Measurements from ENCODE around the gene CORO2B. TPM values are rescaled to one million over a fixed set of nuclear protein-coding genes. Genes with fewer than 3 reads are reported as not detected.

The CORO2B gene
- polyA plus RNA-seq, 3 donors, result 0.03 TPM; not detected in 2

DNA sequence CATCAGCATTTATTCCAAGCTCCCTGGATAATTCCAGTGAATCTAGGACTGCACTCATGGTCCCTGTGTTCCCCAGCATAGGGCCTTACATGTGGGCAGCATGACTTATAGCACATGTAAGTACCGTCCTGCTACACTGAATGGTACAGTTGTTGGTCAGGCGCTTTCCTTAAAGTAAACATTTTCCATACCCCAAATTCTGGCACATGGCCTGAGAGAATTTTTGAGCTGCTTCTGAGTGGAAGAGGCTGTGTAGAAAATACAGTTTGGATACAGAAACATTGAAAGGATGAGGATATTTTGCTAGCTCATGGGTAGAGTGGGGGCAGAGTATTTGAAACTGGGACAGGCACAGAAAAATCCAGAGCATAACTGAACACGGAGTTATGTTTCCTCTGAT, 27.6 kb downstream of the CORO2B start:
- no peaks in the 10 kb centered on the region for H3K79me2 ChIP-seq (ENCODE audit: insufficient read depth, low read length)
- H3K4me2 ChIP-seq (replicated peaks; ENCODE audit: extremely low read depth, low read length, poor library complexity, severe bottlenecking), result no peak overlapping the region
- H3K27me3 ChIP-seq (ENCODE audit: control insufficient read depth in 2 of 2, insufficient read depth in 2 of 2, low read length in 2 of 2), result no peaks in the 10 kb centered on the region
- 100% methylated on average over 1 of the region's 3 CpGs for WGBS (ENCODE audit: insufficient coverage)
- H3K27me3 Mint-ChIP-seq (ENCODE audit: low read depth in 3 of 3), result peaks cover 0 to 3% (median 1%) of the 10 kb centered on the region in 3 donors
- no peak overlapping the region for H3K4me3 Mint-ChIP-seq
- H2AFZ ChIP-seq (ENCODE audit: insufficient read depth, low read depth, low read length, poor library complexity, severe bottlenecking), result no peak overlapping the region
- H4K20me1 ChIP-seq (ENCODE audit: insufficient read depth, low read length), result no peaks in the 10 kb centered on the region
- no peak overlapping the region for H3K27ac Mint-ChIP-seq
- no peak overlapping the region for H3K4me3 ChIP-seq (replicated peaks in 1 of 3; ENCODE audit: low read depth in 2 of 3, low read length in 3 of 3)
- H3K9me3 ChIP-seq (replicated peaks in 1 of 2; ENCODE audit: control insufficient read depth in 1 of 2, insufficient read depth in 1 of 2, low read length in 2 of 2), result peaks cover 6 to 10% of the 10 kb centered on the region in 2 donors
- no peaks in the 10 kb centered on the region for H3K4me1 Mint-ChIP-seq
- no peaks in the 10 kb centered on the region for H3K36me3 ChIP-seq (replicated peaks in 1 of 2; ENCODE audit: control insufficient read depth in 1 of 2, insufficient read depth in 2 of 2, low read length in 2 of 2)
- H3K9me3 Mint-ChIP-seq, result peaks cover 5 to 12% (median 9%) of the 10 kb centered on the region in 7 donors
- no peak overlapping the region for H3K27ac ChIP-seq (ENCODE audit: low read depth in 1 of 2, low read length in 2 of 2)
- intact Hi-C loops (cut with micrococcal nuclease), result no loop called here
- TF ChIP-seq, protein P1, sequence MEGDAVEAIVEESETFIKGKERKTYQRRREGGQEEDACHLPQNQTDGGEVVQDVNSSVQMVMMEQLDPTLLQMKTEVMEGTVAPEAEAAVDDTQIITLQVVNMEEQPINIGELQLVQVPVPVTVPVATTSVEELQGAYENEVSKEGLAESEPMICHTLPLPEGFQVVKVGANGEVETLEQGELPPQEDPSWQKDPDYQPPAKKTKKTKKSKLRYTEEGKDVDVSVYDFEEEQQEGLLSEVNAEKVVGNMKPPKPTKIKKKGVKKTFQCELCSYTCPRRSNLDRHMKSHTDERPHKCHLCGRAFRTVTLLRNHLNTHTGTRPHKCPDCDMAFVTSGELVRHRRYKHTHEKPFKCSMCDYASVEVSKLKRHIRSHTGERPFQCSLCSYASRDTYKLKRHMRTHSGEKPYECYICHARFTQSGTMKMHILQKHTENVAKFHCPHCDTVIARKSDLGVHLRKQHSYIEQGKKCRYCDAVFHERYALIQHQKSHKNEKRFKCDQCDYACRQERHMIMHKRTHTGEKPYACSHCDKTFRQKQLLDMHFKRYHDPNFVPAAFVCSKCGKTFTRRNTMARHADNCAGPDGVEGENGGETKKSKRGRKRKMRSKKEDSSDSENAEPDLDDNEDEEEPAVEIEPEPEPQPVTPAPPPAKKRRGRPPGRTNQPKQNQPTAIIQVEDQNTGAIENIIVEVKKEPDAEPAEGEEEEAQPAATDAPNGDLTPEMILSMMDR (IDR thresholded peaks at IDR 0.05), result no peak
- no peak overlapping the region for H3K9ac ChIP-seq (ENCODE audit: insufficient read depth, low read length, poor library complexity, severe bottlenecking)
- no peaks in the 10 kb centered on the region for H3K36me3 Mint-ChIP-seq
- no peak for DNase-seq
- H3K4me1 ChIP-seq (ENCODE audit: control insufficient read depth in 1 of 2, insufficient read depth in 2 of 2, low read length in 2 of 2), result no peaks in the 10 kb centered on the region

- peaks cover 0 to 1% (median under 1%) of the 10 kb centered on the region in 3 donors for H3K27me3 Mint-ChIP-seq (ENCODE audit: low read depth in 3 of 3)
- no peak overlapping the region for H3K4me3 Mint-ChIP-seq
- peaks cover 6 to 10% of the 10 kb centered on the region in 2 donors for H3K9me3 ChIP-seq (replicated peaks in 1 of 2; ENCODE audit: control insufficient read depth in 1 of 2, insufficient read depth in 1 of 2, low read length in 2 of 2)
- intact Hi-C loops (cut with micrococcal nuclease), result no loop called here
- H3K4me1 ChIP-seq (ENCODE audit: control insufficient read depth in 1 of 2, insufficient read depth in 2 of 2, low read length in 2 of 2), result no peaks in the 10 kb centered on the region
- H3K4me1 Mint-ChIP-seq, result peaks cover 6% of the 10 kb centered on the region
- 100% methylated on average over 2 of the region's 8 CpGs for WGBS (ENCODE audit: insufficient coverage)
- no peaks in the 10 kb centered on the region for H3K36me3 Mint-ChIP-seq
- H3K27me3 ChIP-seq (ENCODE audit: control insufficient read depth in 2 of 2, insufficient read depth in 2 of 2, low read length in 2 of 2), result no peaks in the 10 kb centered on the region
- H3K4me2 ChIP-seq (replicated peaks; ENCODE audit: extremely low read depth, low read length, poor library complexity, severe bottlenecking), result no peak overlapping the region
- H3K27ac Mint-ChIP-seq, result no peak overlapping the region
- H3K4me3 ChIP-seq (replicated peaks in 1 of 3; ENCODE audit: low read depth in 2 of 3, low read length in 3 of 3), result no peak overlapping the region
- H2AFZ ChIP-seq (ENCODE audit: insufficient read depth, low read depth, low read length, poor library complexity, severe bottlenecking), result no peak overlapping the region
- peaks cover 5 to 12% (median 9%) of the 10 kb centered on the region in 7 donors for H3K9me3 Mint-ChIP-seq
- no peak for DNase-seq
- H4K20me1 ChIP-seq (ENCODE audit: insufficient read depth, low read length), result no peaks in the 10 kb centered on the region
- no peaks in the 10 kb centered on the region for H3K36me3 ChIP-seq (replicated peaks in 1 of 2; ENCODE audit: control insufficient read depth in 1 of 2, insufficient read depth in 2 of 2, low read length in 2 of 2)
- TF ChIP-seq, protein P1 (IDR thresholded peaks at IDR 0.05), result no peak
- no peak overlapping the region for H3K9ac ChIP-seq (ENCODE audit: insufficient read depth, low read length, poor library complexity, severe bottlenecking)
- no peaks in the 10 kb centered on the region for H3K79me2 ChIP-seq (ENCODE audit: insufficient read depth, low read length)
- no peak overlapping the region for H3K27ac ChIP-seq (ENCODE audit: low read depth in 1 of 2, low read length in 2 of 2)
Observed at GRCh38 chr15:68608206-68608843, 29.5 kb downstream of the CORO2B start.

All from CD14-positive monocyte (primary cell).